HepG2 (cell line): Measurements from ENCODE around the gene ASZ1.

ENCODE experiments used
- CREB1 ChIP-seq, 2 experiments: fragments of 450-650 bp in 1 of 2; IDR thresholded peaks; 2 replicates each; pipeline ENCODE4 v1.6.1; 2016 to 2017; ENCODE audit warnings: control low read depth in 1 of 2, mild to moderate bottlenecking in 1 of 2, missing compliant biosample characterization in 1 of 2, missing genetic modification characterization in 1 of 2
- EP300 ChIP-seq, 3 experiments: sonication (generic) in 1 of 3; formaldehyde crosslinking in 1 of 3; IDR thresholded peaks; 2 replicates each; pipeline versions ENCODE4 v1.5.1 to v1.6.1; 2011 to 2020; ENCODE audit warnings: low read depth in 2 of 3, low read length in 2 of 3, borderline replicate concordance in 1 of 3, improper control_type of control experiment in 1 of 3, mild to moderate bottlenecking in 1 of 3, missing genetic modification reagents in 1 of 3, moderate library complexity in 1 of 3
- FOXK1 ChIP-seq: sonication (generic); formaldehyde crosslinking; IDR thresholded peaks from 2 replicates; pipeline ENCODE4 v1.4.0; 2020; ENCODE audit warnings: low read depth, missing genetic modification reagents, borderline replicate concordance
- KDM5A ChIP-seq: fragments of 200-600 bp; sonication (generic); IDR thresholded peaks from 2 replicates; pipeline ENCODE4 v1.7.0; 2018; ENCODE audit warnings: antibody characterized with exemption, mild to moderate bottlenecking, low read length, borderline replicate concordance
- MZF1 ChIP-seq: sonication (generic); formaldehyde crosslinking; IDR thresholded peaks from 2 replicates; pipeline ENCODE4 v1.8.1; 2023; ENCODE audit warnings: mild to moderate bottlenecking, missing genetic modification reagents, borderline replicate concordance
- POLR2A ChIP-seq, 2 experiments: IDR thresholded peaks; 2 replicates each; pipeline ENCODE4 v1.6.1; 2011; ENCODE audit warnings: low read depth in 2 of 2, low read length in 2 of 2, mild to moderate bottlenecking in 1 of 2, moderate library complexity in 1 of 2; ENCODE audit not compliant: insufficient read depth in 1 of 2
- WIZ ChIP-seq: sonication (generic); formaldehyde crosslinking; IDR thresholded peaks from 2 replicates; pipeline ENCODE4 v1.5.1; 2020; ENCODE audit warnings: mild to moderate bottlenecking, missing genetic modification reagents
- TF ChIP-seq, protein P1 (sequence below): sonication (generic); formaldehyde crosslinking; IDR thresholded peaks from 2 replicates; pipeline ENCODE4 v1.5.0; 2020; ENCODE audit warnings: mild to moderate bottlenecking, missing genetic modification reagents, moderate library complexity
- TF ChIP-seq, protein P2 (sequence below): sonication (generic); formaldehyde crosslinking; IDR thresholded peaks from one replicate; pipeline ENCODE4 v1.5.1; 2020; ENCODE audit warnings: mild to moderate bottlenecking, missing genetic modification reagents; ENCODE audit errors: not compliant biosample characterization
- TF ChIP-seq, protein P3 (sequence below): sonication (generic); formaldehyde crosslinking; IDR thresholded peaks from 2 replicates; pipeline ENCODE4 v1.5.0; 2020; ENCODE audit warnings: mild to moderate bottlenecking, low read depth, missing genetic modification reagents, borderline replicate concordance
- TF ChIP-seq, protein P4 (sequence below): sonication (generic); formaldehyde crosslinking; IDR thresholded peaks from 2 replicates; pipeline ENCODE4 v1.5.1; 2020; ENCODE audit warnings: missing genetic modification reagents, mild to moderate bottlenecking, borderline replicate concordance
- TF ChIP-seq, protein P5 (sequence below): sonication (generic); formaldehyde crosslinking; IDR thresholded peaks from 2 replicates; pipeline ENCODE4 v1.4.0; 2020; ENCODE audit warnings: missing genetic modification reagents
- TF ChIP-seq, protein P6 (sequence below): IDR thresholded peaks from 2 replicates; pipeline ENCODE4 v1.6.1; 2012; ENCODE audit warnings: inconsistent platforms

DNA sequence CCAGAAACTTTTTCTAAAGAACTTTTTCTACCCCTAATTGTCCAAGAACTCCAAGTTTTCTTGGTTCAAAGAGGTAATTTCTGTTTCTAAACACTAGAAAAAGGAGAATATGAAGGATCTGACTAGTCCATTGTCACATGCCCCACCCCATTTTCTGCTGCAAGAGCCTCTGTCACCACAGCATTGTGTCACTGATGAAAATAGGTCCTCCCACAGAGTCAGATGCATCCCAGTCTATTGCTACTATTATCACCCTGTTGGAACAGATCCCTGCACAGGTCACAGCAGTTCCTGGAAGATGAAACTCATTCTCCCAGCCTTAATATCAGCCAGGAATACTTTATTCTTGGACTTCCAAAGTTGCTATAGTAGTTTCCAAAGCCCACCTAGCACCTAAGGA is 45.0 kb upstream of the ASZ1 start:
- TF ChIP-seq, protein P1, sequence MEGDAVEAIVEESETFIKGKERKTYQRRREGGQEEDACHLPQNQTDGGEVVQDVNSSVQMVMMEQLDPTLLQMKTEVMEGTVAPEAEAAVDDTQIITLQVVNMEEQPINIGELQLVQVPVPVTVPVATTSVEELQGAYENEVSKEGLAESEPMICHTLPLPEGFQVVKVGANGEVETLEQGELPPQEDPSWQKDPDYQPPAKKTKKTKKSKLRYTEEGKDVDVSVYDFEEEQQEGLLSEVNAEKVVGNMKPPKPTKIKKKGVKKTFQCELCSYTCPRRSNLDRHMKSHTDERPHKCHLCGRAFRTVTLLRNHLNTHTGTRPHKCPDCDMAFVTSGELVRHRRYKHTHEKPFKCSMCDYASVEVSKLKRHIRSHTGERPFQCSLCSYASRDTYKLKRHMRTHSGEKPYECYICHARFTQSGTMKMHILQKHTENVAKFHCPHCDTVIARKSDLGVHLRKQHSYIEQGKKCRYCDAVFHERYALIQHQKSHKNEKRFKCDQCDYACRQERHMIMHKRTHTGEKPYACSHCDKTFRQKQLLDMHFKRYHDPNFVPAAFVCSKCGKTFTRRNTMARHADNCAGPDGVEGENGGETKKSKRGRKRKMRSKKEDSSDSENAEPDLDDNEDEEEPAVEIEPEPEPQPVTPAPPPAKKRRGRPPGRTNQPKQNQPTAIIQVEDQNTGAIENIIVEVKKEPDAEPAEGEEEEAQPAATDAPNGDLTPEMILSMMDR (CRISPR knock-in tag) = no peak
- TF ChIP-seq, protein P2, sequence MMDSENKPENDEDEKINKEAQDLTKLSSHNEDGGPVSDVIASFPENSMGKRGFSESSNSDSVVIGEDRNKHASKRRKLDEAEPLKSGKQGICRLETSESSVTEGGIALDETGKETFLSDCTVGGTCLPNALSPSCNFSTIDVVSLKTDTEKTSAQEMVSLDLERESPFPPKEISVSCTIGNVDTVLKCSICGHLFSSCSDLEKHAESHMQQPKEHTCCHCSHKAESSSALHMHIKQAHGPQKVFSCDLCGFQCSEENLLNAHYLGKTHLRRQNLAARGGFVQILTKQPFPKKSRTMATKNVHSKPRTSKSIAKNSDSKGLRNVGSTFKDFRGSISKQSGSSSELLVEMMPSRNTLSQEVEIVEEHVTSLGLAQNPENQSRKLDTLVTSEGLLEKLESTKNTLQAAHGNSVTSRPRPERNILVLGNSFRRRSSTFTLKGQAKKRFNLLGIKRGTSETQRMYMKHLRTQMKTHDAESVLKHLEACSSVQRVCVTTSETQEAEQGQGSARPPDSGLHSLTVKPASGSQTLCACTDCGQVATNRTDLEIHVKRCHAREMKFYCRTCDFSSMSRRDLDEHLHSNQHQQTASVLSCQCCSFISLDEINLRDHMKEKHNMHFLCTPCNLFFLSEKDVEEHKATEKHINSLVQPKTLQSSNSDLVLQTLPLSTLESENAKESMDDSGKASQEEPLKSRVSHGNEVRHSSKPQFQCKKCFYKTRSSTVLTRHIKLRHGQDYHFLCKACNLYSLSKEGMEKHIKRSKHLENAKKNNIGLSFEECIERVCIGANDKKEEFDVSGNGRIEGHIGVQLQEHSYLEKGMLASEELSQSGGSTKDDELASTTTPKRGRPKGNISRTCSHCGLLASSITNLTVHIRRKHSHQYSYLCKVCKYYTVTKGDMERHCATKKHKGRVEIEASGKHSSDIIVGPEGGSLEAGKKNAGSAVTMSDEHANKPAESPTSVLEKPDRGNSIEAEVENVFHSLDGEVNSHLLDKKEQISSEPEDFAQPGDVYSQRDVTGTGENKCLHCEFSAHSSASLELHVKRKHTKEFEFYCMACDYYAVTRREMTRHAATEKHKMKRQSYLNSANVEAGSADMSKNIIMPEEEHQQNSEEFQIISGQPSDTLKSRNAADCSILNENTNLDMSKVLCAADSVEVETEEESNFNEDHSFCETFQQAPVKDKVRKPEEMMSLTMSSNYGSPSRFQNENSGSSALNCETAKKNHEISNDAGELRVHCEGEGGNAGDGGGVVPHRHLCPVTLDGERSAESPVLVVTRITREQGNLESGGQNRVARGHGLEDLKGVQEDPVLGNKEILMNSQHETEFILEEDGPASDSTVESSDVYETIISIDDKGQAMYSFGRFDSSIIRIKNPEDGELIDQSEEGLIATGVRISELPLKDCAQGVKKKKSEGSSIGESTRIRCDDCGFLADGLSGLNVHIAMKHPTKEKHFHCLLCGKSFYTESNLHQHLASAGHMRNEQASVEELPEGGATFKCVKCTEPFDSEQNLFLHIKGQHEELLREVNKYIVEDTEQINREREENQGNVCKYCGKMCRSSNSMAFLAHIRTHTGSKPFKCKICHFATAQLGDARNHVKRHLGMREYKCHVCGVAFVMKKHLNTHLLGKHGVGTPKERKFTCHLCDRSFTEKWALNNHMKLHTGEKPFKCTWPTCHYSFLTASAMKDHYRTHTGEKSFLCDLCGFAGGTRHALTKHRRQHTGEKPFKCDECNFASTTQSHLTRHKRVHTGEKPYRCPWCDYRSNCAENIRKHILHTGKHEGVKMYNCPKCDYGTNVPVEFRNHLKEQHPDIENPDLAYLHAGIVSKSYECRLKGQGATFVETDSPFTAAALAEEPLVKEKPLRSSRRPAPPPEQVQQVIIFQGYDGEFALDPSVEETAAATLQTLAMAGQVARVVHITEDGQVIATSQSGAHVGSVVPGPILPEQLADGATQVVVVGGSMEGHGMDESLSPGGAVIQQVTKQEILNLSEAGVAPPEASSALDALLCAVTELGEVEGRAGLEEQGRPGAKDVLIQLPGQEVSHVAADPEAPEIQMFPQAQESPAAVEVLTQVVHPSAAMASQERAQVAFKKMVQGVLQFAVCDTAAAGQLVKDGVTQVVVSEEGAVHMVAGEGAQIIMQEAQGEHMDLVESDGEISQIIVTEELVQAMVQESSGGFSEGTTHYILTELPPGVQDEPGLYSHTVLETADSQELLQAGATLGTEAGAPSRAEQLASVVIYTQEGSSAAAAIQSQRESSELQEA (CRISPR knock-in tag) = no peak
- TF ChIP-seq, protein P3, sequence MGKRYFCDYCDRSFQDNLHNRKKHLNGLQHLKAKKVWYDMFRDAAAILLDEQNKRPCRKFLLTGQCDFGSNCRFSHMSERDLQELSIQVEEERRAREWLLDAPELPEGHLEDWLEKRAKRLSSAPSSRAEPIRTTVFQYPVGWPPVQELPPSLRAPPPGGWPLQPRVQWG (CRISPR knock-in tag) = no peak
- no peak for TF ChIP-seq POLR2A (IDR thresholded peaks at IDR 0.05; ENCODE audit: insufficient read depth in 1 of 2, low read depth in 2 of 2, low read length in 2 of 2)
- no peak for TF ChIP-seq WIZ (CRISPR knock-in tag)
- TF ChIP-seq EP300 (IDR thresholded peaks at IDR 0.05; ENCODE audit: low read depth in 2 of 2, low read length in 2 of 2) = no peak
- TF ChIP-seq EP300 (CRISPR knock-in tag; IDR thresholded peaks at IDR 0.05; ENCODE audit: borderline replicate concordance) = no peak
- TF ChIP-seq FOXK1 = no peak
- TF ChIP-seq MZF1 (CRISPR knock-in tag) = no peak
- TF ChIP-seq, protein P4, sequence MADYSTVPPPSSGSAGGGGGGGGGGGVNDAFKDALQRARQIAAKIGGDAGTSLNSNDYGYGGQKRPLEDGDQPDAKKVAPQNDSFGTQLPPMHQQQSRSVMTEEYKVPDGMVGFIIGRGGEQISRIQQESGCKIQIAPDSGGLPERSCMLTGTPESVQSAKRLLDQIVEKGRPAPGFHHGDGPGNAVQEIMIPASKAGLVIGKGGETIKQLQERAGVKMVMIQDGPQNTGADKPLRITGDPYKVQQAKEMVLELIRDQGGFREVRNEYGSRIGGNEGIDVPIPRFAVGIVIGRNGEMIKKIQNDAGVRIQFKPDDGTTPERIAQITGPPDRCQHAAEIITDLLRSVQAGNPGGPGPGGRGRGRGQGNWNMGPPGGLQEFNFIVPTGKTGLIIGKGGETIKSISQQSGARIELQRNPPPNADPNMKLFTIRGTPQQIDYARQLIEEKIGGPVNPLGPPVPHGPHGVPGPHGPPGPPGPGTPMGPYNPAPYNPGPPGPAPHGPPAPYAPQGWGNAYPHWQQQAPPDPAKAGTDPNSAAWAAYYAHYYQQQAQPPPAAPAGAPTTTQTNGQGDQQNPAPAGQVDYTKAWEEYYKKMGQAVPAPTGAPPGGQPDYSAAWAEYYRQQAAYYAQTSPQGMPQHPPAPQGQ = no peak
- TF ChIP-seq CREB1 (IDR thresholded peaks at IDR 0.05) = no peak
- no peak for TF ChIP-seq CREB1 (CRISPR knock-in tag; IDR thresholded peaks at IDR 0.05)
- no peak for TF ChIP-seq KDM5A
- TF ChIP-seq, protein P5, sequence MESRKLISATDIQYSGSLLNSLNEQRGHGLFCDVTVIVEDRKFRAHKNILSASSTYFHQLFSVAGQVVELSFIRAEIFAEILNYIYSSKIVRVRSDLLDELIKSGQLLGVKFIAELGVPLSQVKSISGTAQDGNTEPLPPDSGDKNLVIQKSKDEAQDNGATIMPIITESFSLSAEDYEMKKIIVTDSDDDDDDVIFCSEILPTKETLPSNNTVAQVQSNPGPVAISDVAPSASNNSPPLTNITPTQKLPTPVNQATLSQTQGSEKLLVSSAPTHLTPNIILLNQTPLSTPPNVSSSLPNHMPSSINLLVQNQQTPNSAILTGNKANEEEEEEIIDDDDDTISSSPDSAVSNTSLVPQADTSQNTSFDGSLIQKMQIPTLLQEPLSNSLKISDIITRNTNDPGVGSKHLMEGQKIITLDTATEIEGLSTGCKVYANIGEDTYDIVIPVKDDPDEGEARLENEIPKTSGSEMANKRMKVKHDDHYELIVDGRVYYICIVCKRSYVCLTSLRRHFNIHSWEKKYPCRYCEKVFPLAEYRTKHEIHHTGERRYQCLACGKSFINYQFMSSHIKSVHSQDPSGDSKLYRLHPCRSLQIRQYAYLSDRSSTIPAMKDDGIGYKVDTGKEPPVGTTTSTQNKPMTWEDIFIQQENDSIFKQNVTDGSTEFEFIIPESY (CRISPR knock-in tag) = no peak
- TF ChIP-seq, protein P6, sequence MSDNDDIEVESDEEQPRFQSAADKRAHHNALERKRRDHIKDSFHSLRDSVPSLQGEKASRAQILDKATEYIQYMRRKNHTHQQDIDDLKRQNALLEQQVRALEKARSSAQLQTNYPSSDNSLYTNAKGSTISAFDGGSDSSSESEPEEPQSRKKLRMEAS = no peak
